C4-2B (cell line): ENCODE measurements around the gene CBY2.
"Not testable (repeated sequence)": the region's sequence is repeated elsewhere in the genome, so short reads cannot be mapped to it uniquely, and the experiment has no call there.

ENCODE experiments used
- H3K27ac ChIP-seq: fragments of 450-650 bp; 2 replicates; pipeline ENCODE4 v1.5.1; 2017
- ZFX ChIP-seq: fragments of 450-650 bp; IDR thresholded peaks from 2 replicates; pipeline ENCODE4 v1.6.1; 2017
- TF ChIP-seq, protein P1 (sequence below): fragments of 450-650 bp; conservative IDR thresholded peaks from 2 replicates; pipeline ENCODE4 v1.5.1; 2017; ENCODE audit warnings: mild to moderate bottlenecking

The CBY2 gene

DNA sequence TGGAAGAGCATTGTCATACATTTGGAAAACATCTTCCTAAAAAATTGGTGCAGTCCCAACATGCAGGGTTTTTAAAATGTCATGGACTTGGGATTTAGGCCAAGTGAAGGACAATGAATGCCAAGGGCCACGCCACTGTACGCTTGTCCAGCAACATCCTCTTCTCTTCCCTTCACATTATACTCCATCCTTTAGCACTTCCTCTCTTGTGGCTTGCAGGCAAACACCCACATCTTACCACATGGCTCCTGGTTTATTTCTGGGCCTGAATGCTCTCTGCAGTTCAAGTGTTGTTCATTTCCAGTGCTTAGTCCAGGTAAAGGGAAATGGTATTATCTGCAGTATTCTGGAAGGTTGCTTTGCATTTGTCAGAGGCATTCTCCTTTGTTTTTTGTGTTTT is 45.0 kb downstream of the CBY2 start:
- H3K27ac ChIP-seq = no peak overlapping the region
- TF ChIP-seq, protein P1, sequence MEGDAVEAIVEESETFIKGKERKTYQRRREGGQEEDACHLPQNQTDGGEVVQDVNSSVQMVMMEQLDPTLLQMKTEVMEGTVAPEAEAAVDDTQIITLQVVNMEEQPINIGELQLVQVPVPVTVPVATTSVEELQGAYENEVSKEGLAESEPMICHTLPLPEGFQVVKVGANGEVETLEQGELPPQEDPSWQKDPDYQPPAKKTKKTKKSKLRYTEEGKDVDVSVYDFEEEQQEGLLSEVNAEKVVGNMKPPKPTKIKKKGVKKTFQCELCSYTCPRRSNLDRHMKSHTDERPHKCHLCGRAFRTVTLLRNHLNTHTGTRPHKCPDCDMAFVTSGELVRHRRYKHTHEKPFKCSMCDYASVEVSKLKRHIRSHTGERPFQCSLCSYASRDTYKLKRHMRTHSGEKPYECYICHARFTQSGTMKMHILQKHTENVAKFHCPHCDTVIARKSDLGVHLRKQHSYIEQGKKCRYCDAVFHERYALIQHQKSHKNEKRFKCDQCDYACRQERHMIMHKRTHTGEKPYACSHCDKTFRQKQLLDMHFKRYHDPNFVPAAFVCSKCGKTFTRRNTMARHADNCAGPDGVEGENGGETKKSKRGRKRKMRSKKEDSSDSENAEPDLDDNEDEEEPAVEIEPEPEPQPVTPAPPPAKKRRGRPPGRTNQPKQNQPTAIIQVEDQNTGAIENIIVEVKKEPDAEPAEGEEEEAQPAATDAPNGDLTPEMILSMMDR = no peak
- no peak for TF ChIP-seq ZFX

DNA sequence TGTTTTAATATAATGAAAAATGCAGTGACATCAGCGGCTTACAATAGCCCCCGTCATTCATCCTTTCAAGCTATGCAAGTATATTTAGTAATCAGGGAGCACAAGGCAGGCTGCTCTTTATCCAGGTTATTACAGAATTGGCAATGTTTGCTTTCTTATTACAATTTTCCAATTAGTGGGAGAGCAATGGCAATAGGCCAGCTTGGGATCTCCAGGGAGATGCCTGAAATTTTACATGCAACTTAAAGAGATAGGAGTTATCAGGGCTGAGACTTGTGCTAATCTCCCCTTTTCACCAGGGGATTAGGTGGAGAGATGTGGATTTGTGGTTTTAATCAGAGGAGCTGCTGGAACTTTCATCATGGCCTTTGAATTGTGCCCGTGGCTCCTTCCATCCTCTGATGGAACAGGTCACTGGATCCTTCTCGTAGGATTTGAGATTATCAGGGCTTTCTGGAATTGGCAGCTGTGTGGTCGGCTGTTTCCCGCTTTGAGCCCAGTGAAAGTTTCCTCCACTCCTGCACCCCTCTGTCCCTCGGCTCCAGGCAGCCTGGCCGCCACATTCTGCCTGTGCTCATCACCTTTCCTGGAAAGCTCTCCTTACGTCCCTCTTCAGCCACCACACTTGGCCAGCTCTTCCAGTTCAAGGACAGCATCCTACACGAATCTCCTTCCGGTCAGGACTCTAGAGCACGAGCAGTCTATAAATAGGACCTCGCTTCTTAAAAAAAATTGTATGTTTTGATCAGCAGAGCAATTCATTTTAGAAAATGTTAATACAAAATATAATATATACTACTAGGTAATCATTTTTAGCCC is 47.0 kb downstream of the CBY2 start:
- H3K27ac ChIP-seq = no peak overlapping the region
- TF ChIP-seq, protein P1 = no peak
- no peak for TF ChIP-seq ZFX

DNA sequence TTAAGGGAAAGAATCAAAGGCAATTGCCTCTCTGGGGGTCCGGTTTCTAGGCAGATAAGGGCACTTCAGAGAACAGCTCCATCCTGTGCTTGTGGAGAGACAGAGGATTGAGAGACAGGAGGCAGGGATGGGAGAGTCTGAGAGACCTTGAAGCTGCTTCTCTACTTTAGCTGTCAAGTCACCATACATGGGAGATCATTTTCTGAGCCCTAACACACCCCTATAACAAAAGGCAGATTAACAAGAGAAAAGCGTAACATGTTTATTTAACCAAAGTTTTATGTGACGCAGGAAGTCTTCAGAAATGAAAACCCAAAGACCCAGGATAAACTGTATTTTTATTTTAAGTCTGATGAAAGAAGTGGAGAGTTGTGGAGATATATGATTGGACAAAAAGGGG is 48.4 kb downstream of the CBY2 start:
- H3K27ac ChIP-seq = no peak overlapping the region
- TF ChIP-seq, protein P1 = no peak
- no peak for TF ChIP-seq ZFX

DNA sequence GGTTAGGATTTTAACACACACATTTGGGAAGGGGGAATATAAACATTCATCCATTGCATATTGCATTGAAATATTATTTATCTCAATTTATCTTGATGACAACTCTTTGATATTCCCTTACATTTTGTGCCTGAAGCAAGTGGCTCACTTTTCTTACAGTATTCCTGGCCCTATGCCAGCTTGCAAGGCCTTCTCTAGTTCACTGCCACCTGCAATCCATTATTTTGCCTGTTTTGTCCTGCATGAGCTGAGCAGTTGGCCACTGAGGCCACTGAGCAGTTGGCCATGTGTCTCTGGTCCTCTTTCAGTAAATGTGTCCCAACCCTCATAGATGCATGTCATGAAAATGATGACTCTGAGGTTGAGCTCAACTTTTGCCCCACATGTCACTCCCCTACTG is 49.8 kb downstream of the CBY2 start:
- no peak for TF ChIP-seq ZFX
- TF ChIP-seq, protein P1 = no peak

DNA sequence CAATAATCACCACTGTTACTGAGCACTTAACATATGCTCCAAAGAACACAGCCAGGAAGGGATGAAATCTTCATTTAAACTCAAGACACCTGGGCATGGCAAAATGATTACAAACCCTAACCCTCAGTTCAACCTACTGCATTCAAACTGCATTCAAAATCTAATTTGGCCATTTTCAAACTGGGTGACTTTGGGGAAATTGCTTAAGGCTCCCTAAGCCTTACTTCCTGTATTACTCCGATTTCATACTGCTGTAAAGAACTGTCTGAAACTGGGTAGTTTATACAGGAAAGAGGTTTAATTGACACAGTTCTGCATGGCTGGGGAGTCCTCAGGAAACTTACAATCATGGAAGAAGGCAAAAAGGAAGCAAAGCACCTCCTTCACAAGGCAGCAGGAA is 50.4 kb downstream of the CBY2 start:
- H3K27ac ChIP-seq = no peak overlapping the region
- TF ChIP-seq, protein P1 = no peak
- TF ChIP-seq ZFX = no peak

More for the DNA sequence above, 49.8 kb downstream of the CBY2 start:
- no peak overlapping the region for H3K27ac ChIP-seq

DNA sequence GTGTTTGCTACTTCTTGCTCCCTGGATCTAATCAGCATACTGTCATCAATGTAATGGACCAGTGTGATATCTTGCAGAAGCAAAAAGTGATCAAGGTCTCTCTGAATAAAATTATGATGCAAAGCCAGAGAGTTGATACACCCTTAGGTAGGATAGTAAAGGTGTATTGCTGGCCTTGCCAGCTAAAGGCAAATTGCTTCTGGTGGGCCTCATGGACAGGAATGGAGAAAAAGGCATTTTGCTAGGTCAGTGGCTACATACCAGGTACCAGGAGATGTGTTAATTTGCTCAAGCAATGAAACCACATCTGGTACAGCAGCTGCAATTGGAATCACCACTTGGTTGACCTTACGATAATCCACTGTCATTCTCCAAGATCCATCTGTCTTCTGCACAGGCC is 54.4 kb downstream of the CBY2 start:
- not testable (repeated sequence) for H3K27ac ChIP-seq

DNA sequence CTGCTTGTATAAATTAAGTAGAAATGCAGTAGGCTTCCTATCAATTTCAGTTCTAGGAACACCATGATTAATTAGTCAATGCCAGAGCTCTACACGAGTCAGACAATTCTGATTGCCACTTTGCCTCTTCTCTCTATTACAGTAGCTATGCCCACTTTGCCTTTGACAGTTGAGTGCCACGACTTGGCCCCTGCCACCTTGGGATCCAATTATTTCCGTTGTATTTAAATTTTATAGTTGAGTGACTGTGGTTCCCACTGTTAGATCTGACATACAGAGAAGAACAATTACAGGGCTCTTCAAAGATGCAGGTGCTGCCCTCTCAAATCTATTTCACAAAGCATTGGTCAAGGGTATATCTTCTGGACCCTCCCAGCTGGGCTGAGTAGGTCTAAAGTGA is 55.5 kb downstream of the CBY2 start:
- not testable (repeated sequence) for H3K27ac ChIP-seq

DNA sequence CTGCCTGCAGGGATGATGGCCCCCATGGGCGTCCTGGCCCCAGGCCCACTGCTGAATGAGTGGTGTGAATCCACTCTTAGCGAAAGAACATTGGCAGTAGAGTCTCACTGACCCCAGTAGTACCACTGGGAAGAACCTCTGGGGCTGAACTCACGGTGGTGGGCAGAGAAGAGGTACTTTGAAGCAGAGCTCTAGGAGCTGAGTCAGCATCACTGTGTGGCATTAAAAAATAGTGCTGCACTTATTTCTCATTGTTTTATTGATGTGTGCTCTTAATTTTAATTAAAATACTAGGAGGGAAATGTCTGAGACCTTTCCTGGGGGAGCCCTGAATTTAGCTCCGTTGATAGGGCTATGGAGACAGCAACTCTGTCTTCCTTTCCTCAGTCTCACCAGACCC is 61.3 kb downstream of the CBY2 start:
- TF ChIP-seq, protein P1 = no peak
- TF ChIP-seq ZFX = no peak
- no peak overlapping the region for H3K27ac ChIP-seq
